Duodenal mucosa (tissue), 2 donors: ENCODE results near the gene SLC25A18.
"Not testable (repeated sequence)": the region's sequence is repeated elsewhere in the genome, so short reads cannot be mapped to it uniquely, and the experiment has no call there.

Experiments used
- H3K27ac ChIP-seq: one replicate; pipeline ENCODE4 v1.7.0; 2013; ENCODE audit warnings: low read depth, low read length
- H3K27me3 ChIP-seq, 2 donors: one replicate each; pipeline ENCODE4 v1.7.0; 2013; ENCODE audit warnings: low read length in 2 of 2, control low read depth in 1 of 2; ENCODE audit not compliant: insufficient read depth in 2 of 2, control insufficient read depth in 1 of 2
- H3K36me3 ChIP-seq, 2 donors: one replicate each; pipeline ENCODE4 v1.7.0; 2013; ENCODE audit warnings: low read length in 2 of 2, control low read depth in 1 of 2; ENCODE audit not compliant: insufficient read depth in 2 of 2, control insufficient read depth in 1 of 2
- H3K4me1 ChIP-seq, 2 donors: one replicate each; pipeline ENCODE4 v1.7.0; 2013; ENCODE audit warnings: low read length in 2 of 2, control low read depth in 1 of 2; ENCODE audit not compliant: insufficient read depth in 2 of 2, control insufficient read depth in 1 of 2
- H3K4me3 ChIP-seq, 2 donors: one replicate each; pipeline ENCODE4 v1.7.0; 2013; ENCODE audit warnings: low read length in 2 of 2, low read depth in 1 of 2
- H3K9ac ChIP-seq, 2 donors: one replicate each; pipeline ENCODE4 v1.7.0; 2013; ENCODE audit warnings: low read length in 2 of 2, low read depth in 1 of 2
- H3K9me3 ChIP-seq, 2 donors: one replicate each; pipeline ENCODE4 v1.7.0; 2013; ENCODE audit warnings: low read length in 2 of 2, control low read depth in 1 of 2; ENCODE audit not compliant: control insufficient read depth in 1 of 2

Gene SLC25A18

GRCh38 chr22:17629641-17630040 is 66.3 kb downstream of the SLC25A18 start:
- Histone ChIP-seq H3K4me1 (peaks cover 7 to 10% of the 10 kb centered on the region in 2 donors), H3K36me3 (peaks cover 0 to 6% of the 10 kb centered on the region in 2 donors), H3K9ac (peak overlapping the region in 1 of 2 donors; percentile 99), H3K4me3 (peak overlapping the region in 1 of 2 donors; percentile 98), H3K27ac (no peak overlapping the region), H3K27me3 (no peaks in the 10 kb centered on the region), H3K9me3 (no peaks in the 10 kb centered on the region)

GRCh38 chr22:17631076-17631565 is 67.8 kb downstream of the SLC25A18 start:
- Histone ChIP-seq H3K36me3 (no peaks in the 10 kb centered on the region), H3K9ac (no peak overlapping the region), H3K4me1 (peaks cover 7 to 10% of the 10 kb centered on the region in 2 donors), H3K9me3 (no peaks in the 10 kb centered on the region), H3K27me3 (no peaks in the 10 kb centered on the region), H3K4me3 (no peak overlapping the region), H3K27ac (no peak overlapping the region)

GRCh38 chr22:17633217-17633997 is 70.1 kb downstream of the SLC25A18 start:
- Histone ChIP-seq H3K4me1 (peaks cover 10 to 13% of the 10 kb centered on the region in 2 donors), H3K9me3 (no peaks in the 10 kb centered on the region), H3K9ac (no peak overlapping the region), H3K36me3 (no peaks in the 10 kb centered on the region), H3K27ac (no peak overlapping the region), H3K4me3 (no peak overlapping the region), H3K27me3 (no peaks in the 10 kb centered on the region)

GRCh38 chr22:17633998-17634323 is 70.7 kb downstream of the SLC25A18 start:
- no peak overlapping the region for H3K4me3 ChIP-seq
- H3K36me3 ChIP-seq: no peaks in the 10 kb centered on the region
- H3K4me1 ChIP-seq: peaks cover 10 to 13% of the 10 kb centered on the region in 2 donors
- no peak overlapping the region for H3K27ac ChIP-seq
- no peak overlapping the region for H3K9ac ChIP-seq
- no peaks in the 10 kb centered on the region for H3K27me3 ChIP-seq
- H3K9me3 ChIP-seq: no peaks in the 10 kb centered on the region

- H3K27me3 ChIP-seq: no peaks in the 10 kb centered on the region
- no peak overlapping the region for H3K9ac ChIP-seq
- no peak overlapping the region for H3K4me3 ChIP-seq
- H3K9me3 ChIP-seq: no peaks in the 10 kb centered on the region
- no peak overlapping the region for H3K27ac ChIP-seq
- peaks cover 6 to 9% of the 10 kb centered on the region in 2 donors for H3K4me1 ChIP-seq
- no peaks in the 10 kb centered on the region for H3K36me3 ChIP-seq
Observed at GRCh38 chr22:17634696-17635095, 71.4 kb downstream of the SLC25A18 start.

GRCh38 chr22:17636850-17637249 is 73.6 kb downstream of the SLC25A18 start:
- H3K36me3 ChIP-seq, H3K9me3 ChIP-seq, H3K9ac ChIP-seq, H3K27ac ChIP-seq, H3K4me3 ChIP-seq, H3K27me3 ChIP-seq: not testable (repeated sequence)
- peaks cover 12 to 13% of the 10 kb centered on the region in 2 donors for H3K4me1 ChIP-seq

- peaks cover 12 to 13% of the 10 kb centered on the region in 2 donors for H3K4me1 ChIP-seq
- H3K27ac ChIP-seq: peak overlapping the region; percentile 99
- H3K27me3 ChIP-seq: no peaks in the 10 kb centered on the region
- no peaks in the 10 kb centered on the region for H3K9me3 ChIP-seq
- H3K4me3 ChIP-seq: peak overlapping the region; percentile 83 to 97
- H3K36me3 ChIP-seq: no peaks in the 10 kb centered on the region
- H3K9ac ChIP-seq: peak overlapping the region; percentile 83 to 100
Observed at GRCh38 chr22:17637490-17638181, 74.3 kb downstream of the SLC25A18 start.

- no peaks in the 10 kb centered on the region for H3K9me3 ChIP-seq
- H3K4me3 ChIP-seq: peak overlapping the region; percentile 83 to 97
- H3K4me1 ChIP-seq: peaks cover 12 to 13% of the 10 kb centered on the region in 2 donors
- no peaks in the 10 kb centered on the region for H3K27me3 ChIP-seq
- no peaks in the 10 kb centered on the region for H3K36me3 ChIP-seq
- H3K27ac ChIP-seq: peak overlapping the region; percentile 99
- peak overlapping the region; percentile 83 to 100 for H3K9ac ChIP-seq
Observed at GRCh38 chr22:17638182-17638431, 74.8 kb downstream of the SLC25A18 start.

- Histone ChIP-seq H3K9ac (peak within 1 kb of the TSS; percentile 83 to 100), H3K9me3 (no peaks in the 10 kb centered on the region), H3K36me3 (no peaks in the 10 kb centered on the region), H3K27ac (peak within 1 kb of the TSS; percentile 99), H3K4me1 (peaks cover 12 to 13% of the 10 kb centered on the region in 2 donors), H3K27me3 (no peaks in the 10 kb centered on the region), H3K4me3 (peak within 1 kb of the TSS; percentile 83 to 97)
Observed at GRCh38 chr22:17638432-17639246, 75.3 kb downstream of the SLC25A18 start, which contains the start of gene BCL2L13. BCL2L13 (plus strand) TSS chr22:17638757; CDS start chr22:17655712, 16,955 bp downstream.
